DND-41 (cell line): ENCODE data around the gene ZNF652.

Source experiments
- EZH2 ChIP-seq: IDR thresholded peaks from 3 replicates; pipeline ENCODE4 v1.6.1; 2012; ENCODE audit warnings: borderline replicate concordance, low read depth, mild to moderate bottlenecking, moderate library complexity, low read length, inconsistent platforms; ENCODE audit not compliant: severe bottlenecking
- TF ChIP-seq, protein P1 (sequence below): IDR thresholded peaks from 2 replicates; pipeline ENCODE4 v1.5.1; 2012; ENCODE audit warnings: borderline replicate concordance, low read length, moderate library complexity, mild to moderate bottlenecking; ENCODE audit not compliant: poor library complexity, severe bottlenecking; ENCODE audit errors: extremely low read depth

GRCh38 chr17:49291929-49292328, 70.1 kb downstream of the ZNF652 start:
- TF ChIP-seq, protein P1, sequence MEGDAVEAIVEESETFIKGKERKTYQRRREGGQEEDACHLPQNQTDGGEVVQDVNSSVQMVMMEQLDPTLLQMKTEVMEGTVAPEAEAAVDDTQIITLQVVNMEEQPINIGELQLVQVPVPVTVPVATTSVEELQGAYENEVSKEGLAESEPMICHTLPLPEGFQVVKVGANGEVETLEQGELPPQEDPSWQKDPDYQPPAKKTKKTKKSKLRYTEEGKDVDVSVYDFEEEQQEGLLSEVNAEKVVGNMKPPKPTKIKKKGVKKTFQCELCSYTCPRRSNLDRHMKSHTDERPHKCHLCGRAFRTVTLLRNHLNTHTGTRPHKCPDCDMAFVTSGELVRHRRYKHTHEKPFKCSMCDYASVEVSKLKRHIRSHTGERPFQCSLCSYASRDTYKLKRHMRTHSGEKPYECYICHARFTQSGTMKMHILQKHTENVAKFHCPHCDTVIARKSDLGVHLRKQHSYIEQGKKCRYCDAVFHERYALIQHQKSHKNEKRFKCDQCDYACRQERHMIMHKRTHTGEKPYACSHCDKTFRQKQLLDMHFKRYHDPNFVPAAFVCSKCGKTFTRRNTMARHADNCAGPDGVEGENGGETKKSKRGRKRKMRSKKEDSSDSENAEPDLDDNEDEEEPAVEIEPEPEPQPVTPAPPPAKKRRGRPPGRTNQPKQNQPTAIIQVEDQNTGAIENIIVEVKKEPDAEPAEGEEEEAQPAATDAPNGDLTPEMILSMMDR: no peak
- TF ChIP-seq EZH2: no peak
